Measurements from ENCODE around the gene DPH3.

DNA sequence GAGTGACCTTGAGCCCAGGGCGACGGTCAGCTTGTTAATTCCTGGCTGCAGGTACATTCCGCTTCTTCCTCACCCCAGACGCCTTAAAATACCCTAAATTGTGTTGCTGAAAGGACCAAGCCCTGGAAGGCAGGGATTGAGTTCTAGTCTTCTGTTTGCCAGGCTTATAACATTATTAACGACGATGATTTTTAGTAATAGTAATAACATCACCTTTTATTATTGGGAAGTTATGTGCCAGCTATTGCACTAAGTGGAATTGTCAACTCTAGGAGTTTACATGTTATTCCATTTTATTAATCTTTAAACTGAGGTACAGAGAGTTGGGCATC is 678 bp upstream of the DPH3 start:
- TF ChIP-seq, protein P1, sequence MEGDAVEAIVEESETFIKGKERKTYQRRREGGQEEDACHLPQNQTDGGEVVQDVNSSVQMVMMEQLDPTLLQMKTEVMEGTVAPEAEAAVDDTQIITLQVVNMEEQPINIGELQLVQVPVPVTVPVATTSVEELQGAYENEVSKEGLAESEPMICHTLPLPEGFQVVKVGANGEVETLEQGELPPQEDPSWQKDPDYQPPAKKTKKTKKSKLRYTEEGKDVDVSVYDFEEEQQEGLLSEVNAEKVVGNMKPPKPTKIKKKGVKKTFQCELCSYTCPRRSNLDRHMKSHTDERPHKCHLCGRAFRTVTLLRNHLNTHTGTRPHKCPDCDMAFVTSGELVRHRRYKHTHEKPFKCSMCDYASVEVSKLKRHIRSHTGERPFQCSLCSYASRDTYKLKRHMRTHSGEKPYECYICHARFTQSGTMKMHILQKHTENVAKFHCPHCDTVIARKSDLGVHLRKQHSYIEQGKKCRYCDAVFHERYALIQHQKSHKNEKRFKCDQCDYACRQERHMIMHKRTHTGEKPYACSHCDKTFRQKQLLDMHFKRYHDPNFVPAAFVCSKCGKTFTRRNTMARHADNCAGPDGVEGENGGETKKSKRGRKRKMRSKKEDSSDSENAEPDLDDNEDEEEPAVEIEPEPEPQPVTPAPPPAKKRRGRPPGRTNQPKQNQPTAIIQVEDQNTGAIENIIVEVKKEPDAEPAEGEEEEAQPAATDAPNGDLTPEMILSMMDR (IDR thresholded peaks at IDR 0.05): no peak
- TF ChIP-seq POLR2A (IDR thresholded peaks at IDR 0.05): no peak
